MCF 10A (cell line): ENCODE results near the gene IL36B. TPM values are rescaled to one million over a fixed set of nuclear protein-coding genes. Genes with fewer than 3 reads are reported as not detected.

Experiments used
- BruUV-seq: library from RNA; stranded (reverse); fragments of 400-500 nt; replicated peaks from 2 replicates; lab custom pipeline; 2021; lab: Mats Ljungman, UMichigan
- CTCF ChIA-PET: fragments of 300-600 bp; sonication (Branson Sonifier 250); formaldehyde crosslinking; extraction: SDS; loops from one replicate; lab custom pipeline; 2021; ENCODE audit warnings: antibody characterized with exemption, inconsistent platforms; lab: Yijun Ruan, JAX
- POLR2A ChIA-PET: fragments of 300-600, 350-650 bp; sonication (Branson Sonifier 250); formaldehyde crosslinking; extraction: SDS; loops from one replicate; lab custom pipeline; 2020; ENCODE audit warnings: antibody characterized with exemption, inconsistent platforms; lab: Yijun Ruan, JAX
- DNase-seq: peaks from one replicate; pipeline ENCODE4 v3.0.0-alpha.2; 2018; ENCODE audit not compliant: unreplicated experiment
- H3K27ac Mint-ChIP-seq: one replicate; pipeline ENCODE4 v1.8.0; 2022; ENCODE audit warnings: mild to moderate bottlenecking, low read depth, mixed read lengths; ENCODE audit not compliant: unreplicated experiment
- H3K27me3 Mint-ChIP-seq: one replicate; pipeline ENCODE4 v1.8.0; 2022; ENCODE audit warnings: mixed read lengths; ENCODE audit not compliant: insufficient read depth, unreplicated experiment
- H3K36me3 Mint-ChIP-seq: one replicate; pipeline ENCODE4 v1.8.0; 2022; ENCODE audit warnings: mild to moderate bottlenecking, moderate library complexity, mixed read lengths; ENCODE audit not compliant: insufficient read depth, unreplicated experiment
- H3K4me1 Mint-ChIP-seq: one replicate; pipeline ENCODE4 v1.8.0; 2022; ENCODE audit warnings: mixed read lengths; ENCODE audit not compliant: insufficient read depth, unreplicated experiment
- H3K4me3 Mint-ChIP-seq: one replicate; pipeline ENCODE4 v1.8.0; 2022; ENCODE audit warnings: mild to moderate bottlenecking, moderate library complexity, mixed read lengths; ENCODE audit not compliant: unreplicated experiment
- H3K9me3 Mint-ChIP-seq: one replicate; pipeline ENCODE4 v1.8.0; 2022; ENCODE audit warnings: mixed read lengths; ENCODE audit not compliant: unreplicated experiment
- CTCF ChIP-seq: fragments of 200-600 bp; IDR thresholded peaks from one replicate; pipeline ENCODE4 v1.8.0; 2022; ENCODE audit warnings: antibody characterized with exemption, mild to moderate bottlenecking; ENCODE audit not compliant: unreplicated experiment
- intact Hi-C: fragments of 100-400 bp; cut with micrococcal nuclease; formaldehyde crosslinking; loops from 2 replicates; pipeline ENCODE4 v1.14.1; 2022
- total RNA-seq: library from RNA; stranded (reverse); gene quantifications from 2 replicates; pipeline ENCODE4 v1.2.3, GENCODE V29; 2022

IL36B gene
- total RNA-seq, 1 experiment from 2014 or later: not detected

DNA sequence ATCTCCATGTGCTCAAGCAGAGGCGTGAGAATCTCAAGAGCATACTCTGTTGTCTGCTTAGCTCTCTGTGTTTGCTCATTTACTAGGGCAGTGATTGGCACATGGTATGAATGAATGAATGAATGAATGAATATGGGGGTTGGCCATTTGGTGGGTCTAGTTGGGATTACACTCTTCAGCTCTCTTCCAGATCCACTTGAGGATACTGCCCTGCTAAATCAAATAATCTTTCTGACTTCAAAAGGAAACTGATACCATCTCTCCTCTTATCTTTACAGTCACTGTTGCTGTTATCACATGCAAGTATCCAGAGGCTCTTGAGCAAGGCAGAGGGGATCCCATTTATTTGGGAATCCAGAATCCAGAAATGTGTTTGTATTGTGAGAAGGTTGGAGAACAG is 72.9 kb downstream of the IL36B start:
- Mint-ChIP-seq H3K27ac (no peak overlapping the region), H3K9me3 (no peaks in the 10 kb centered on the region), H3K4me1 (no peaks in the 10 kb centered on the region), H3K27me3 (peaks cover 11% of the 10 kb centered on the region), H3K4me3 (no peak overlapping the region), H3K36me3 (no peaks in the 10 kb centered on the region)
- TF ChIP-seq CTCF: no peak
- intact Hi-C loops: no loop called here
- no peak for DNase-seq
- no TSS peak for BruUV-seq
- ChIA-PET CTCF (interaction anchor here (0.8 to 1.1 kb wide), 2 partner anchors 150 to 159 kb away, joined by 3 to 6 read pairs; no protein-coding TSS in a partner anchor), POLR2A (interaction anchor here (0.7 kb wide), 1 partner anchor 137 kb away, joined by 3 read pairs; no protein-coding TSS in a partner anchor)

- CTCF ChIA-PET: interaction anchor here (0.7 to 1.0 kb wide), 2 partner anchors 35 to 36 kb away, joined by 3 to 4 read pairs; no protein-coding TSS in a partner anchor
- no peak within 1 kb of the TSS for H3K4me3 Mint-ChIP-seq
- no peak for TF ChIP-seq CTCF
Measured at GRCh38 chr2:112977559-112978056, 75.1 kb downstream of the IL36B start, which contains the start of gene IL36G. Gene IL36G (plus strand): TSS chr2:112978006. CDS start chr2:112978639, 633 bp downstream.

More at GRCh38 chr2:112977559-112978056, 75.1 kb downstream of the IL36B start, which contains the start of gene IL36G:
- POLR2A ChIA-PET: no interaction called here
- BruUV-seq: no TSS peak
- no peak for DNase-seq
- Mint-ChIP-seq H3K27me3 (peaks cover 11% of the 10 kb centered on the region), H3K4me1 (peaks cover 3% of the 10 kb centered on the region), H3K36me3 (no peaks in the 10 kb centered on the region), H3K27ac (no peak within 1 kb of the TSS), H3K9me3 (no peaks in the 10 kb centered on the region)
- intact Hi-C loops: no loop called here

Other genes with a start within 250 kb of the IL36B start
- 5.4 and 5.5 TPM in 2 replicates for gene IL1B, start 216.1 kb downstream of the IL36B start, total RNA-seq
- not detected in 2 replicates for gene IL37, start 141.7 kb downstream of the IL36B start, total RNA-seq
- not detected in 2 replicates for gene IL36G, start 74.9 kb downstream of the IL36B start, total RNA-seq
- gene IL36A, start 47.4 kb downstream of the IL36B start, total RNA-seq: not detected in 2 replicates
- not detected in 2 replicates for gene IL36RN, start 6.3 kb upstream of the IL36B start, total RNA-seq
- gene IL1F10, start 15.1 kb upstream of the IL36B start, total RNA-seq: not detected in 2 replicates
- 0.39 TPM in 1 of 2 replicates, not detected in the other for gene IL1RN, start 74.7 kb upstream of the IL36B start, total RNA-seq
- 9.6 and 13.2 TPM in 2 replicates for gene PSD4, start 121.1 kb upstream of the IL36B start, total RNA-seq
- 2.4 TPM in 2 replicates for gene PAX8, start 226.1 kb upstream of the IL36B start, total RNA-seq